OCI-LY7 (cell line): Measurements from ENCODE around the gene NTM.

Experiments
- EZH2phosphoT487 ChIP-seq: fragments of 200-600 bp; sonication (generic); IDR thresholded peaks from 2 replicates; pipeline ENCODE4 v1.6.1; 2018; ENCODE audit warnings: low read depth, borderline replicate concordance, mild to moderate bottlenecking, mixed run types, antibody characterized with exemption, low read length, moderate library complexity, mixed read lengths
- TF ChIP-seq, protein P1 (sequence below): fragments of 200-600 bp; sonication (generic); conservative IDR thresholded peaks from 2 replicates; pipeline ENCODE4 v1.5.1; 2014; ENCODE audit warnings: mild to moderate bottlenecking, antibody characterized with exemption, low read length, moderate library complexity, mixed read lengths

DNA sequence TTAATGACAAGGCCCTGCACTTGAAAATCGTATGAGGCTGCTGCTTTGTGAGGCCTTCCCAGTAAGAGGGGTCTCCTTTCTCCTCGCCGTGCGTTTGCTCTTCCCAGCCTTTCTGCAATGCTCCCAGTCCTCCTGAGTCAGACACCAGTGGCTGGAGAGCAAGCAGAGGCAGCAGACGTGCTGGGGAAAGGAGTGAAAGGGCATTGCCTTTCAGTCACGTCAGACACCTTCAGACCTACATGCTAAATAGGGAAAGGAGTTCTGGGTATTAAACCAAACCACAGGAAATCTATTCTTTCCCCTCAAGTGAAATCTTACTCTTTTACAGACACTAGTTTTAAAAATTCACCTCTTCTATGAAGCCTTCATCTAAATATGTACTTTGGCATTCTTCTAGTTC is 274.8 kb downstream of the NTM start:
- TF ChIP-seq, protein P1, sequence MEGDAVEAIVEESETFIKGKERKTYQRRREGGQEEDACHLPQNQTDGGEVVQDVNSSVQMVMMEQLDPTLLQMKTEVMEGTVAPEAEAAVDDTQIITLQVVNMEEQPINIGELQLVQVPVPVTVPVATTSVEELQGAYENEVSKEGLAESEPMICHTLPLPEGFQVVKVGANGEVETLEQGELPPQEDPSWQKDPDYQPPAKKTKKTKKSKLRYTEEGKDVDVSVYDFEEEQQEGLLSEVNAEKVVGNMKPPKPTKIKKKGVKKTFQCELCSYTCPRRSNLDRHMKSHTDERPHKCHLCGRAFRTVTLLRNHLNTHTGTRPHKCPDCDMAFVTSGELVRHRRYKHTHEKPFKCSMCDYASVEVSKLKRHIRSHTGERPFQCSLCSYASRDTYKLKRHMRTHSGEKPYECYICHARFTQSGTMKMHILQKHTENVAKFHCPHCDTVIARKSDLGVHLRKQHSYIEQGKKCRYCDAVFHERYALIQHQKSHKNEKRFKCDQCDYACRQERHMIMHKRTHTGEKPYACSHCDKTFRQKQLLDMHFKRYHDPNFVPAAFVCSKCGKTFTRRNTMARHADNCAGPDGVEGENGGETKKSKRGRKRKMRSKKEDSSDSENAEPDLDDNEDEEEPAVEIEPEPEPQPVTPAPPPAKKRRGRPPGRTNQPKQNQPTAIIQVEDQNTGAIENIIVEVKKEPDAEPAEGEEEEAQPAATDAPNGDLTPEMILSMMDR: no peak
- no peak for TF ChIP-seq EZH2phosphoT487
